Caco-2 (cell line): Measurements from ENCODE around the gene POLE4. TPM values are rescaled to one million over a fixed set of nuclear protein-coding genes. Genes with fewer than 3 reads are reported as not detected.

ENCODE experiments used
- BruUV-seq: library from RNA; stranded (reverse); fragments of 400-500 nt; replicated peaks from 2 replicates; lab custom pipeline; 2021; lab: Mats Ljungman, UMichigan
- CTCF ChIA-PET: fragments of 300-600 bp; sonication (Branson Sonifier 250); formaldehyde crosslinking; loops from one replicate; lab custom pipeline; 2022; ENCODE audit warnings: antibody characterized with exemption; lab: Charles Lee
- POLR2A ChIA-PET: fragments of 300-600 bp; sonication (Branson Sonifier 250); formaldehyde crosslinking; loops from one replicate; lab custom pipeline; 2022; ENCODE audit warnings: antibody characterized with exemption; lab: Charles Lee
- DNase-seq, 2 experiments: peaks; one replicate each; pipeline versions ENCODE4 v3.0.0 to v3.0.0-alpha.2; 2020 to 2022
- H3K27me3 ChIP-seq: replicated peaks from 2 replicates; pipeline ENCODE4 v1.6.0; 2011; ENCODE audit warnings: low read length; ENCODE audit not compliant: control insufficient read depth, insufficient read depth
- H3K36me3 ChIP-seq: 2 replicates; pipeline ENCODE4 v1.5.1; 2011; ENCODE audit warnings: low read length; ENCODE audit not compliant: control insufficient read depth, insufficient read depth
- H3K4me1 ChIP-seq: fragments of 250-450 bp; sonication (Bioruptor Pico); 2 replicates; pipeline ENCODE4 v1.5.1; 2020; ENCODE audit warnings: mild to moderate bottlenecking
- H3K4me3 ChIP-seq: 2 replicates; pipeline ENCODE4 v1.5.1; 2011; ENCODE audit warnings: low read depth, mild to moderate bottlenecking, control low read depth, low read length
- H3K9me3 ChIP-seq: fragments of 250-450 bp; sonication (Bioruptor Pico); 2 replicates; pipeline ENCODE4 v1.5.1; 2020; ENCODE audit warnings: mild to moderate bottlenecking, moderate library complexity
- H3K27ac Mint-ChIP-seq: one replicate; pipeline ENCODE4 v1.8.0; 2022; ENCODE audit warnings: mixed read lengths; ENCODE audit not compliant: unreplicated experiment
- H3K27me3 Mint-ChIP-seq: one replicate; pipeline ENCODE4 v1.8.0; 2022; ENCODE audit warnings: mixed read lengths; ENCODE audit not compliant: insufficient read depth, unreplicated experiment
- H3K36me3 Mint-ChIP-seq: one replicate; pipeline ENCODE4 v1.8.0; 2022; ENCODE audit warnings: mild to moderate bottlenecking, mixed read lengths; ENCODE audit not compliant: insufficient read depth, unreplicated experiment
- H3K4me1 Mint-ChIP-seq: one replicate; pipeline ENCODE4 v1.8.0; 2022; ENCODE audit warnings: low read depth, mixed read lengths; ENCODE audit not compliant: unreplicated experiment
- H3K4me3 Mint-ChIP-seq: one replicate; pipeline ENCODE4 v1.8.0; 2022; ENCODE audit warnings: mild to moderate bottlenecking, moderate library complexity, mixed read lengths; ENCODE audit not compliant: unreplicated experiment
- H3K9me3 Mint-ChIP-seq: one replicate; pipeline ENCODE4 v1.8.0; 2022; ENCODE audit warnings: mixed read lengths; ENCODE audit not compliant: unreplicated experiment
- CTCF ChIP-seq, 2 experiments: fragments of 200-600 bp in 1 of 2; IDR thresholded peaks; 1 replicate in 1 of 2; 2 replicates in 1 of 2; pipeline versions ENCODE4 v1.5.1 to v1.8.0; 2011 to 2022; ENCODE audit warnings: antibody characterized with exemption in 1 of 2, control low read depth in 1 of 2, inconsistent platforms in 1 of 2, low read depth in 1 of 2, low read length in 1 of 2, mild to moderate bottlenecking in 1 of 2, moderate library complexity in 1 of 2; ENCODE audit not compliant: insufficient read depth in 1 of 2, severe bottlenecking in 1 of 2, unreplicated experiment in 1 of 2
- intact Hi-C: fragments of 100-400 bp; cut with micrococcal nuclease; formaldehyde crosslinking; loops from one replicate; pipeline ENCODE4 v1.10.0; 2022; ENCODE audit not compliant: unreplicated experiment
- total RNA-seq: library from RNA; stranded (reverse); gene quantifications from 2 replicates; pipeline ENCODE4 v1.2.3, GENCODE V29; 2022

The POLE4 gene
- total RNA-seq, 1 experiment from 2014 or later, result 117 TPM

GRCh38 chr2:74953796-74954499, 4.5 kb upstream of the POLE4 start:
- ChIA-PET POLR2A (no interaction called here), CTCF (no interaction called here)
- H3K4me3 Mint-ChIP-seq, result no peak overlapping the region
- DNase-seq, result no peak
- Histone ChIP-seq H3K36me3 (no peaks in the 10 kb centered on the region), H3K4me1 (peaks cover 43% of the 10 kb centered on the region), H3K4me3 (no peak overlapping the region), H3K27me3 (no peaks in the 10 kb centered on the region), H3K9me3 (peaks cover 6% of the 10 kb centered on the region)
- no peaks in the 10 kb centered on the region for H3K27me3 Mint-ChIP-seq
- H3K27ac Mint-ChIP-seq, result no peak overlapping the region
- H3K9me3 Mint-ChIP-seq, result peaks cover 12% of the 10 kb centered on the region
- peaks cover 17% of the 10 kb centered on the region for H3K4me1 Mint-ChIP-seq
- no peak for TF ChIP-seq CTCF (IDR thresholded peaks at IDR 0.05; ENCODE audit: insufficient read depth in 1 of 2, low read depth in 1 of 2, low read length in 1 of 2, severe bottlenecking in 1 of 2, unreplicated experiment in 1 of 2)
- intact Hi-C loops, result no loop called here
- BruUV-seq, result no TSS peak
- peaks cover 14% of the 10 kb centered on the region for H3K36me3 Mint-ChIP-seq

GRCh38 chr2:74954500-74954874, 4.0 kb upstream of the POLE4 start:
- intact Hi-C loops, result no loop called here
- H3K27ac Mint-ChIP-seq, result no peak overlapping the region
- Histone ChIP-seq H3K4me1 (peaks cover 43% of the 10 kb centered on the region), H3K4me3 (no peak overlapping the region), H3K27me3 (no peaks in the 10 kb centered on the region), H3K36me3 (0 out of 2 replicates have a peak, but pooled peaks cover 2% of the 10 kb centered on the region), H3K9me3 (peaks cover 6% of the 10 kb centered on the region)
- H3K36me3 Mint-ChIP-seq, result peaks cover 19% of the 10 kb centered on the region
- no peak for TF ChIP-seq CTCF (IDR thresholded peaks at IDR 0.05; ENCODE audit: insufficient read depth in 1 of 2, low read depth in 1 of 2, low read length in 1 of 2, severe bottlenecking in 1 of 2, unreplicated experiment in 1 of 2)
- H3K4me3 Mint-ChIP-seq, result no peak overlapping the region
- H3K4me1 Mint-ChIP-seq, result peaks cover 14% of the 10 kb centered on the region
- H3K27me3 Mint-ChIP-seq, result no peaks in the 10 kb centered on the region
- CTCF ChIA-PET, result no interaction called here
- H3K9me3 Mint-ChIP-seq, result peaks cover 8% of the 10 kb centered on the region
- no peak for DNase-seq
- BruUV-seq, result no TSS peak
- POLR2A ChIA-PET, result no interaction called here

- Mint-ChIP-seq H3K27ac (peak overlapping the region; percentile 98), H3K36me3 (peaks cover 29% of the 10 kb centered on the region), H3K9me3 (no peaks in the 10 kb centered on the region), H3K4me3 (peak overlapping the region; percentile 92), H3K27me3 (no peaks in the 10 kb centered on the region), H3K4me1 (peaks cover 24% of the 10 kb centered on the region)
- no peaks in the 10 kb centered on the region for H3K9me3 ChIP-seq
- TSS peak; percentile 72 for BruUV-seq
- no peaks in the 10 kb centered on the region for H3K27me3 ChIP-seq
- no peak for DNase-seq
- intact Hi-C loops, result loop anchor here (1.0 to 2.0 kb wide), 3 partner anchors 9 to 39 kb away; no protein-coding TSS in a partner anchor
- peak overlapping the region; percentile 90 for H3K4me3 ChIP-seq
- peaks cover 16% of the 10 kb centered on the region for H3K4me1 ChIP-seq
- TF ChIP-seq CTCF (IDR thresholded peaks at IDR 0.05; ENCODE audit: insufficient read depth in 1 of 2, low read depth in 1 of 2, low read length in 1 of 2, severe bottlenecking in 1 of 2, unreplicated experiment in 1 of 2), result no peak
- 0 out of 2 replicates have a peak, but pooled peaks cover 2% of the 10 kb centered on the region for H3K36me3 ChIP-seq
- ChIA-PET POLR2A (no interaction called here), CTCF (no interaction called here)
Measured at GRCh38 chr2:74957886-74958273, 563 bp upstream of the POLE4 start.
